GM23248 (cell line): ENCODE measurements around the gene SLC34A3. TPM values are rescaled to one million over a fixed set of nuclear protein-coding genes. Genes with fewer than 3 reads are reported as not detected.
"Not testable (repeated sequence)": the region's sequence is repeated elsewhere in the genome, so short reads cannot be mapped to it uniquely, and the experiment has no call there.

ENCODE experiments used
- DNase-seq: peaks from one replicate; pipeline ENCODE4 v3.0.0-alpha.2; 2015
- H2AFZ ChIP-seq: fragments of 200-600 bp; sonication (generic); 2 replicates; pipeline ENCODE4 v1.6.1; 2016; ENCODE audit warnings: antibody characterized with exemption
- H3F3A ChIP-seq: fragments of 200-600 bp; sonication (generic); 2 replicates; pipeline ENCODE4 v1.6.1; 2016; ENCODE audit warnings: mild to moderate bottlenecking, antibody characterized with exemption, mixed run types; ENCODE audit not compliant: insufficient read depth
- H3K27ac ChIP-seq: fragments of 200-600 bp; sonication (generic); 2 replicates; pipeline ENCODE4 v1.5.1; 2016; ENCODE audit warnings: mild to moderate bottlenecking
- H3K27me3 ChIP-seq: fragments of 200-600 bp; sonication (generic); replicated peaks from 2 replicates; pipeline ENCODE4 v1.6.1; 2016; ENCODE audit warnings: mild to moderate bottlenecking; ENCODE audit not compliant: insufficient read depth
- H3K36me3 ChIP-seq: fragments of 200-600 bp; sonication (generic); 2 replicates; pipeline ENCODE4 v1.6.1; 2016; ENCODE audit warnings: low read depth, mild to moderate bottlenecking
- H3K4me1 ChIP-seq: fragments of 200-600 bp; sonication (generic); 2 replicates; pipeline ENCODE4 v1.6.1; 2016; ENCODE audit warnings: mild to moderate bottlenecking; ENCODE audit not compliant: insufficient read depth
- H3K4me2 ChIP-seq: fragments of 200-600 bp; sonication (generic); one replicate; pipeline ENCODE4 v1.6.1; 2016; ENCODE audit warnings: mild to moderate bottlenecking; ENCODE audit not compliant: unreplicated experiment
- H3K4me3 ChIP-seq: fragments of 200-600 bp; sonication (generic); 2 replicates; pipeline ENCODE4 v1.5.1; 2016; ENCODE audit warnings: mild to moderate bottlenecking
- H3K79me2 ChIP-seq: fragments of 200-600 bp; sonication (generic); 2 replicates; pipeline ENCODE4 v1.6.1; 2016; ENCODE audit warnings: mild to moderate bottlenecking; ENCODE audit not compliant: insufficient read depth
- H3K9ac ChIP-seq: fragments of 200-600 bp; sonication (generic); 2 replicates; pipeline ENCODE4 v1.6.1; 2016; ENCODE audit warnings: mild to moderate bottlenecking
- H3K9me2 ChIP-seq: fragments of 200-600 bp; sonication (generic); 2 replicates; pipeline ENCODE4 v1.6.1; 2016; ENCODE audit warnings: mixed run types, mild to moderate bottlenecking, moderate library complexity; ENCODE audit not compliant: insufficient read depth
- H3K9me3 ChIP-seq: fragments of 200-600 bp; sonication (generic); one replicate; pipeline ENCODE4 v1.6.1; 2017; ENCODE audit warnings: low read depth
- H4K20me1 ChIP-seq: fragments of 200-600 bp; sonication (generic); 2 replicates; pipeline ENCODE4 v1.6.0; 2016; ENCODE audit not compliant: insufficient read depth
- EZH2 ChIP-seq: fragments of 200-600 bp; sonication (generic); IDR thresholded peaks from 2 replicates; pipeline ENCODE4 v1.6.1; 2018; ENCODE audit warnings: antibody characterized with exemption, mild to moderate bottlenecking; ENCODE audit not compliant: insufficient read depth, poor library complexity, severe bottlenecking
- EZH2phosphoT487 ChIP-seq: fragments of 200-600 bp; sonication (generic); IDR thresholded peaks from 2 replicates; pipeline ENCODE4 v1.6.1; 2018; ENCODE audit warnings: antibody characterized with exemption, moderate library complexity, mild to moderate bottlenecking, low read depth; ENCODE audit not compliant: insufficient read depth
- WGBS, 2 experiments: methylation state at CpG; one replicate each; pipeline ENCODE4 v1.1.6; 2015 to 2017; ENCODE audit warnings: low lambda C conversion rate in 2 of 2, low coverage in 1 of 2; ENCODE audit errors: missing lambda C conversion rate in 2 of 2; 5-methylcytosine and 5-hydroxymethylcytosine counted together
- in situ Hi-C: fragments of 300-500 bp; cut with MboI; formaldehyde crosslinking; loops from 2 replicates; pipeline ENCODE4 v1.15.0; 2020
- polyA plus RNA-seq: library from polyadenylated mRNA; unstranded; fragments of >200 nt; fragmentation: Nextera tagmentation; extraction: Ambion mirVana; gene quantifications from 2 replicates; pipeline ENCODE4 v1.2.1, GENCODE V29; 2016
- total RNA-seq: library from RNA; depleted of rRNA; stranded (reverse); fragments of >200 nt; shearing (Covaris generic); gene quantifications from 2 replicates; pipeline ENCODE4 v1.2.3, GENCODE V29; 2014

SLC34A3 gene
- total and polyA plus RNA-seq, 2 experiments from 2014 or later: not detected

GRCh38 chr9:137236238-137236935 is 5.7 kb downstream of the SLC34A3 start:
- Histone ChIP-seq H3K27ac (no peak overlapping the region), H3K9ac (no peak overlapping the region), H2AFZ (no peak overlapping the region), H3K36me3 (no peaks in the 10 kb centered on the region), H4K20me1 (no peaks in the 10 kb centered on the region), H3K9me2 (no peaks in the 10 kb centered on the region), H3K4me2 (no peak overlapping the region), H3K4me1 (no peaks in the 10 kb centered on the region), H3K9me3 (no peaks in the 10 kb centered on the region), H3F3A (no peaks in the 10 kb centered on the region; the same call in 1 of the 2 replicates), H3K4me3 (no peak overlapping the region), H3K79me2 (peaks cover 25% of the 10 kb centered on the region), H3K27me3 (no peaks in the 10 kb centered on the region)
- TF ChIP-seq EZH2 (no peak), EZH2phosphoT487 (no peak)
- WGBS, 2 experiments: 12 to 16% methylated on average over 24 to 30 of the region's 31 CpGs
- peak; percentile 89 for DNase-seq
- in situ Hi-C loops: no loop called here

GRCh38 chr9:137236936-137237421 is 6.3 kb downstream of the SLC34A3 start:
- TF ChIP-seq EZH2: no peak
- TF ChIP-seq EZH2phosphoT487: no peak
- no peaks in the 10 kb centered on the region; the same call in 1 of the 2 replicates for H3F3A ChIP-seq
- H2AFZ ChIP-seq: no peak overlapping the region
- H3K27me3 ChIP-seq: no peaks in the 10 kb centered on the region
- peaks cover 3% of the 10 kb centered on the region; the same call in 1 of the 2 replicates for H3K36me3 ChIP-seq
- H3K9me2 ChIP-seq: no peaks in the 10 kb centered on the region
- H3K9me3 ChIP-seq: no peaks in the 10 kb centered on the region
- H4K20me1 ChIP-seq: no peaks in the 10 kb centered on the region
- H3K4me1 ChIP-seq: no peaks in the 10 kb centered on the region
- no peak overlapping the region for H3K9ac ChIP-seq
- peaks cover 29% of the 10 kb centered on the region for H3K79me2 ChIP-seq
- no peak for DNase-seq
- H3K4me2 ChIP-seq: no peak overlapping the region
- no peak overlapping the region for H3K4me3 ChIP-seq
- WGBS, 2 experiments: 44 to 48% methylated on average over 11 of the region's 11 CpGs
- in situ Hi-C loops: no loop called here
- no peak overlapping the region for H3K27ac ChIP-seq

- no peak overlapping the region for H2AFZ ChIP-seq
- WGBS, 2 experiments: 86 to 88% methylated on average over 12 to 13 of the region's 13 CpGs
- no peak overlapping the region for H3K4me2 ChIP-seq
- peaks cover 9% of the 10 kb centered on the region; the same call in 1 of the 2 replicates for H4K20me1 ChIP-seq
- no peak overlapping the region for H3K4me3 ChIP-seq
- H3K9me3 ChIP-seq: no peaks in the 10 kb centered on the region
- no peak for TF ChIP-seq EZH2
- TF ChIP-seq EZH2phosphoT487: no peak
- no peak overlapping the region for H3K27ac ChIP-seq
- peaks cover 9% of the 10 kb centered on the region; the same call in 1 of the 2 replicates for H3K4me1 ChIP-seq
- no peak for DNase-seq
- H3K27me3 ChIP-seq: no peaks in the 10 kb centered on the region
- H3K79me2 ChIP-seq: peaks cover 39% of the 10 kb centered on the region
- H3F3A ChIP-seq: peaks cover 6% of the 10 kb centered on the region
- H3K9me2 ChIP-seq: no peaks in the 10 kb centered on the region
- H3K9ac ChIP-seq: no peak overlapping the region
- H3K36me3 ChIP-seq: peaks cover 12% of the 10 kb centered on the region; the same call in 1 of the 2 replicates
- in situ Hi-C loops: no loop called here
Observed at GRCh38 chr9:137237759-137238726, 7.3 kb downstream of the SLC34A3 start.

GRCh38 chr9:137239541-137240200 is 9.0 kb downstream of the SLC34A3 start:
- Histone ChIP-seq H3K36me3 (peaks cover 18% of the 10 kb centered on the region), H4K20me1 (peaks cover 19% of the 10 kb centered on the region; the same call in 1 of the 2 replicates), H3F3A (peaks cover 22% of the 10 kb centered on the region), H3K9ac (peak overlapping the region; percentile 95), H3K79me2 (peaks cover 54% of the 10 kb centered on the region), H3K4me3 (peak overlapping the region; percentile 78), H3K4me1 (peaks cover 13% of the 10 kb centered on the region; the same call in 1 of the 2 replicates), H3K4me2 (peak overlapping the region; percentile 95), H2AFZ (peak overlapping the region; percentile 55), H3K27ac (peak overlapping the region; percentile 95)
- 30 to 31% methylated on average over 25 to 27 of the region's 27 CpGs for WGBS, 2 experiments
- H3K9me2 ChIP-seq, H3K9me3 ChIP-seq, H3K27me3 ChIP-seq, DNase-seq, in situ Hi-C loops: not testable (repeated sequence)
